B cell (primary cell): ENCODE results near the gene SATB1. TPM values are rescaled to one million over a fixed set of nuclear protein-coding genes. Genes with fewer than 3 reads are reported as not detected.

Source experiments
- ATAC-seq: fragments of 200-7000 bp; cut with Tn5 transposase; one replicate; pipeline ENCODE4 v1.10.0; 2021; ENCODE audit warnings: low read depth, mild to moderate bottlenecking, moderate number of reproducible peaks, moderate library complexity
- CTCF ChIA-PET: fragments of 350-600 bp; sonication (Branson Sonifier 250); formaldehyde crosslinking; loops from one replicate; lab custom pipeline; 2021; ENCODE audit warnings: antibody characterized with exemption, inconsistent platforms; lab: Charles Lee
- POLR2A ChIA-PET: fragments of 350-600 bp; sonication (Branson Sonifier 250); formaldehyde crosslinking; loops from one replicate; lab custom pipeline; 2021; ENCODE audit warnings: antibody characterized with exemption; lab: Charles Lee
- DNase-seq: peaks from one replicate; pipeline ENCODE4 v3.0.0; 2013
- H2AFZ ChIP-seq: 2 replicates; pipeline ENCODE4 v1.6.1; 2012; ENCODE audit warnings: mild to moderate bottlenecking, low read depth, low read length; ENCODE audit not compliant: insufficient read depth, poor library complexity, severe bottlenecking
- H3K27ac ChIP-seq, 2 donors: 1 replicate in 1 of 2; 2 replicates in 1 of 2; pipeline ENCODE4 v1.5.1; 2012 to 2013; ENCODE audit warnings: low read length in 2 of 2, mild to moderate bottlenecking in 2 of 2, moderate library complexity in 1 of 2
- H3K27me3 ChIP-seq, 4 experiments: fragments of 200-600 bp in 1 of 4; sonication (generic) in 1 of 4; replicated peaks in 1 of 4; 1 replicate in 2 of 4; 2 replicates in 2 of 4; pipeline versions ENCODE4 v1.6.1 to v1.7.0; 2013 to 2016; ENCODE audit warnings: low read length in 3 of 4, mild to moderate bottlenecking in 2 of 4, mixed read lengths in 1 of 4, moderate library complexity in 1 of 4; ENCODE audit not compliant: insufficient read depth in 4 of 4, control insufficient read depth in 3 of 4; ENCODE audit errors: control extremely low read depth in 1 of 4
- H3K36me3 ChIP-seq, 2 experiments: replicated peaks in 1 of 2; 1 replicate in 1 of 2; 2 replicates in 1 of 2; pipeline versions ENCODE4 v1.6.1 to v1.7.1; 2013; ENCODE audit warnings: low read length in 1 of 2; ENCODE audit not compliant: insufficient read depth in 2 of 2, control insufficient read depth in 1 of 2; ENCODE audit errors: control extremely low read depth in 1 of 2, extremely low read depth in 1 of 2
- H3K4me1 ChIP-seq, 2 donors: fragments of 200-600 bp in 1 of 2; sonication (generic) in 1 of 2; 1 replicate in 1 of 2; 2 replicates in 1 of 2; pipeline versions ENCODE4 v1.5.1 to v1.6.1; 2013 to 2017; ENCODE audit warnings: low read length in 2 of 2; ENCODE audit not compliant: control insufficient read depth in 2 of 2, insufficient read depth in 2 of 2
- H3K4me2 ChIP-seq: replicated peaks from 2 replicates; pipeline ENCODE3; 2012; ENCODE audit warnings: mild to moderate bottlenecking, low read depth, low read length; ENCODE audit not compliant: poor library complexity, severe bottlenecking
- H3K4me3 ChIP-seq, 5 experiments: fragments of 200-600 bp in 1 of 5; sonication (generic) in 1 of 5; 1 replicate in 3 of 5; 2 replicates in 2 of 5; pipeline versions ENCODE4 v1.5.1 to v1.7.0; 2011 to 2016; ENCODE audit warnings: low read length in 4 of 5, mild to moderate bottlenecking in 4 of 5, low read depth in 2 of 5, control low read depth in 1 of 5, moderate library complexity in 1 of 5; ENCODE audit not compliant: insufficient read depth in 1 of 5; ENCODE audit errors: control extremely low read depth in 1 of 5, extremely low read depth in 1 of 5
- H3K79me2 ChIP-seq: fragments of 200-600 bp; sonication (generic); one replicate; pipeline ENCODE4 v1.6.0; 2016; ENCODE audit warnings: low read length; ENCODE audit not compliant: control insufficient read depth, insufficient read depth
- H3K9ac ChIP-seq: fragments of 200-600 bp; sonication (generic); 2 replicates; pipeline ENCODE4 v1.6.1; 2017; ENCODE audit warnings: mild to moderate bottlenecking, low read length, moderate library complexity
- H3K9me3 ChIP-seq, 3 donors: one replicate each; pipeline versions ENCODE4 v1.6.1 to v1.7.1; 2013; ENCODE audit warnings: low read length in 2 of 3; ENCODE audit not compliant: control insufficient read depth in 2 of 3, insufficient read depth in 1 of 3; ENCODE audit errors: control extremely low read depth in 1 of 3
- H4K20me1 ChIP-seq: 2 replicates; pipeline ENCODE4 v1.6.0; 2012; ENCODE audit warnings: mild to moderate bottlenecking, low read length; ENCODE audit not compliant: insufficient read depth, control insufficient read depth, poor library complexity, severe bottlenecking
- H3K27ac Mint-ChIP-seq: one replicate; pipeline ENCODE4 v1.8.0; 2021; ENCODE audit warnings: mixed read lengths
- H3K27me3 Mint-ChIP-seq: one replicate; pipeline ENCODE4 v1.8.0; 2021; ENCODE audit warnings: mixed read lengths
- H3K4me1 Mint-ChIP-seq: one replicate; pipeline ENCODE4 v1.8.0; 2021; ENCODE audit warnings: mixed read lengths
- H3K4me3 Mint-ChIP-seq: one replicate; pipeline ENCODE4 v1.8.0; 2021; ENCODE audit warnings: mixed read lengths
- H3K9me3 Mint-ChIP-seq: one replicate; pipeline ENCODE4 v1.8.0; 2022; ENCODE audit warnings: mixed read lengths; ENCODE audit not compliant: insufficient read depth
- EZH2 ChIP-seq: IDR thresholded peaks from 2 replicates; pipeline ENCODE4 v1.6.1; 2012; ENCODE audit warnings: borderline replicate concordance, low read depth, mild to moderate bottlenecking, moderate library complexity, low read length; ENCODE audit not compliant: insufficient read depth, poor library complexity, severe bottlenecking
- WGBS: methylation state at CpG from one replicate; pipeline ENCODE4 v1.1.5; 2013; ENCODE audit warnings: missing lambda C conversion rate; ENCODE audit not compliant: insufficient coverage; 5-methylcytosine and 5-hydroxymethylcytosine counted together
- intact Hi-C: fragments of 100-400 bp; cut with micrococcal nuclease; formaldehyde crosslinking; loops from one replicate; pipeline ENCODE4 v1.10.0; 2022
- polyA plus RNA-seq: library from polyadenylated mRNA; depleted of rRNA; stranded (reverse); fragments of >200 nt; gene quantifications from 2 replicates; pipeline ENCODE4 v1.2.3, GENCODE V29; 2012
- total RNA-seq, 2 donors: library from RNA; stranded (reverse); fragments of 120-200 nt in 1 of 2; gene quantifications; 1 replicate in 1 of 2; 2 replicates in 1 of 2; pipeline versions ENCODE4 v1.2.3 to v1.2.4, GENCODE V29; 2013 to 2022
- TF ChIP-seq, protein P1 (sequence below): fragments of 200-600 bp; IDR thresholded peaks from one replicate; pipeline ENCODE4 v1.8.0; 2022; ENCODE audit warnings: antibody characterized with exemption, mild to moderate bottlenecking

SATB1 gene
- total and polyA plus RNA-seq, 2 donors (not counting 1 experiment from before 2014, with no cell fraction given): 42.3 to 66.5 TPM

DNA sequence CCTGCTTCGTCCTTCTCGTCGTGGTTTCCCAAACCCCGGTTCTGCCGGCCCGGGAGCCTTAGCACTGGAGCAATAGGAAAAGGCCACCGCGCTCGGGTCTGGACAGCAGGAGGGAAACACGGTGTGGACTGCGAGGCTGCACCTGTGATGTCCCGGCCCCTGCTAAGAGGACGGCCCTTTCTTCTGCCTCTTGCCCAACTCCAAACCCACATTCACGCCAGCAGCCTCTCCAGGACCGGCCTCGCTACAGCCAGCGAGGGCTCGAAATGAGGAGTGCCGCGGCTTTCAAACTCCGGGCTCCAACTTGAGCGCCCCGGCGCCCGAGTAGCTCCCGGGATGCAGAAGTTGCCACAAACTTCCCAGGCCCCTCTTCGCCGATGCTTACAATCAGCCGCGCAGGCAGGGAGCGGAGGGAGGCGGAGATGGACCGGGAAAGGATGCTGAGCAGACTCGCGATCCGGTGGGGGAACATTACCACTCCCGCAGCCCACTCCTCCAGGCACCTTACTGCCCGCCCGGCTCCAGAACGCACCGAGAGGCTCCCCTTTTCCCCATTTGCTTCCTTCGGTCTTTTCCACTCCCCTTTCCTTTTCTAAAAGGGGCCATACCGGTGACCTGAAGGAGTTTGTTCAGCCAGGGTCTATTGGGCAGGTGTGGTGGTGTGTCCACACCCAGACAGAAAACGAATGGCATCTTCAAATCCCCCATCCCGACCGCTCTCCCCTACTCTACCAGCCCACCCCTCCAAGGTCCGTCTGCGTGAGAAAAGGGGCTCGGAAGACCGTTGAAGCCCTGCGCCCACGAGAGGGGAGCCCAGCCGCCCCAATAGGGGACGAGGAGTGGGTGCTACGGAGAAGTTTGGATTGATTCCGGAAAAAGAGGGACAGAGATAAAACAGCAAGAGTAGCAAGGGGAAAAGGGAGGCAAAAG, 18.8 kb upstream of the SATB1 start:
- Histone ChIP-seq H2AFZ (peak overlapping the region; percentile 77), H4K20me1 (no peaks in the 10 kb centered on the region), H3K4me2 (peak overlapping the region; percentile 92), H3K9ac (peak overlapping the region; percentile 83), H3K9me3 (peaks cover 0 to 5% (median 0%) of the 10 kb centered on the region in 3 donors), H3K4me1 (peaks cover 38 to 54% of the 10 kb centered on the region in 2 donors), H3K27ac (peak overlapping the region; percentile 85 to 89), H3K27me3 (peaks cover 0 to 3% (median 0%) of the 10 kb centered on the region in 4 experiments), H3K4me3 (peak overlapping the region; percentile 38 to 91 (median 88)), H3K36me3 (no peaks in the 10 kb centered on the region), H3K79me2 (peaks cover 50% of the 10 kb centered on the region)
- no peak for ATAC-seq
- DNase-seq: peak; percentile 50
- POLR2A ChIA-PET: interaction anchor here (0.7 to 1.4 kb wide), 2 partner anchors 15 to 19 kb away, joined by 3 to 5 read pairs; partner anchors contain the start of gene SATB1
- no peak for TF ChIP-seq EZH2
- TF ChIP-seq, protein P1, sequence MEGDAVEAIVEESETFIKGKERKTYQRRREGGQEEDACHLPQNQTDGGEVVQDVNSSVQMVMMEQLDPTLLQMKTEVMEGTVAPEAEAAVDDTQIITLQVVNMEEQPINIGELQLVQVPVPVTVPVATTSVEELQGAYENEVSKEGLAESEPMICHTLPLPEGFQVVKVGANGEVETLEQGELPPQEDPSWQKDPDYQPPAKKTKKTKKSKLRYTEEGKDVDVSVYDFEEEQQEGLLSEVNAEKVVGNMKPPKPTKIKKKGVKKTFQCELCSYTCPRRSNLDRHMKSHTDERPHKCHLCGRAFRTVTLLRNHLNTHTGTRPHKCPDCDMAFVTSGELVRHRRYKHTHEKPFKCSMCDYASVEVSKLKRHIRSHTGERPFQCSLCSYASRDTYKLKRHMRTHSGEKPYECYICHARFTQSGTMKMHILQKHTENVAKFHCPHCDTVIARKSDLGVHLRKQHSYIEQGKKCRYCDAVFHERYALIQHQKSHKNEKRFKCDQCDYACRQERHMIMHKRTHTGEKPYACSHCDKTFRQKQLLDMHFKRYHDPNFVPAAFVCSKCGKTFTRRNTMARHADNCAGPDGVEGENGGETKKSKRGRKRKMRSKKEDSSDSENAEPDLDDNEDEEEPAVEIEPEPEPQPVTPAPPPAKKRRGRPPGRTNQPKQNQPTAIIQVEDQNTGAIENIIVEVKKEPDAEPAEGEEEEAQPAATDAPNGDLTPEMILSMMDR: no peak
- H3K27ac Mint-ChIP-seq: peak overlapping the region; percentile 86
- peaks cover 8% of the 10 kb centered on the region for H3K27me3 Mint-ChIP-seq
- peaks cover 3% of the 10 kb centered on the region for H3K9me3 Mint-ChIP-seq
- under 1% methylated on average over 45 of the region's 56 CpGs for WGBS
- CTCF ChIA-PET: interaction anchor here (0.8 to 2.7 kb wide), 6 partner anchors 8 to 314 kb away, joined by 3 to 15 read pairs (median 4); no protein-coding TSS in a partner anchor
- H3K4me3 Mint-ChIP-seq: peak overlapping the region; percentile 88
- intact Hi-C loops: loop anchor here (2.0 to 10.0 kb wide), 3 partner anchors 55 to 1741 kb away; partner anchors contain the start of gene SGO1
- H3K4me1 Mint-ChIP-seq: peaks cover 60% of the 10 kb centered on the region
